Right lung (tissue), 10 donors: ENCODE results near the gene SOWAHC. TPM values are rescaled to one million over a fixed set of nuclear protein-coding genes. Genes with fewer than 3 reads are reported as not detected.
"Not testable (repeated sequence)": the region's sequence is repeated elsewhere in the genome, so short reads cannot be mapped to it uniquely, and the experiment has no call there.

Source experiments
- DNase-seq, 2 donors: peaks; one replicate each; pipeline ENCODE4 v3.0.0-alpha.2; 2013
- long read RNA-seq, 8 donors: transcript quantifications; one replicate each; lab custom pipeline, GENCODE V29; 2026
- polyA plus RNA-seq, 5 donors: library from polyadenylated mRNA; unstranded; fragments of 120-200 nt; gene quantifications; one replicate each; pipeline versions ENCODE4 v1.2.1 to v1.2.3, GENCODE V29; 2013; ENCODE audit warnings: inconsistent platforms in 1 of 5, low replicate concordance in 1 of 5; ENCODE audit not compliant: insufficient read length in 5 of 5, insufficient read depth in 1 of 5

SOWAHC gene, protein sequence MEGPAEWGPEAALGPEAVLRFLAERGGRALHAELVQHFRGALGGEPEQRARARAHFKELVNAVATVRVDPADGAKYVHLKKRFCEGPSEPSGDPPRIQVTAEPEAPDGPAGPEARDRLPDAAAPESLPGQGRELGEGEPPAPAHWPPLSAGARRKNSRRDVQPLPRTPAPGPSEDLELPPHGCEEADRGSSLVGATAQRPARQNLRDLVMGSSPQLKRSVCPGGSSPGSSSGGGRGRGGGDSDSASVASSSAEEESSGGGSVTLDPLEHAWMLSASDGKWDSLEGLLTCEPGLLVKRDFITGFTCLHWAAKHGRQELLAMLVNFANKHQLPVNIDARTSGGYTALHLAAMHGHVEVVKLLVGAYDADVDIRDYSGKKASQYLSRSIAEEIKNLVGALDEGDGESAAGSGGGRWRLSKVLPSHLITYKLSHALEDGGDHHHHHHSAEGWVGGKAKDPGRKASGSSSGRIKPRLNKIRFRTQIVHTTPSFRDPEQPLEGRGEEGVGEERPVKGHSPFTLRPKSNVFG
- 10 to 100 TPM; 10.2 to 13.5 (median 11.2) TPM for polyA plus RNA-seq
- long read RNA-seq, donor 1, full-length matches to known transcripts: 41 of 41 reads
- long read RNA-seq, donor 1, partial matches to known transcripts: 0 of 41 reads
- long read RNA-seq, donor 1, other reads (novel, unspliced or antisense): 0 of 41 reads
- long read RNA-seq, donor 2, full-length matches to known transcripts: 14 of 14 reads
- long read RNA-seq, donor 2, partial matches to known transcripts: 0 of 14 reads
- long read RNA-seq, donor 2, other reads (novel, unspliced or antisense): 0 of 14 reads
- long read RNA-seq, donor 3, full-length matches to known transcripts: 36 of 36 reads
- long read RNA-seq, donor 3, partial matches to known transcripts: 0 of 36 reads
- long read RNA-seq, donor 3, other reads (novel, unspliced or antisense): 0 of 36 reads
- long read RNA-seq, donor 4, full-length matches to known transcripts: 23 of 23 reads
- long read RNA-seq, donor 4, partial matches to known transcripts: 0 of 23 reads
- long read RNA-seq, donor 4, other reads (novel, unspliced or antisense): 0 of 23 reads
- long read RNA-seq, donor 5, full-length matches to known transcripts: 27 of 27 reads
- long read RNA-seq, donor 5, partial matches to known transcripts: 0 of 27 reads
- long read RNA-seq, donor 5, other reads (novel, unspliced or antisense): 0 of 27 reads
- long read RNA-seq, donor 6, full-length matches to known transcripts: 34 of 34 reads
- long read RNA-seq, donor 6, partial matches to known transcripts: 0 of 34 reads
- long read RNA-seq, donor 6, other reads (novel, unspliced or antisense): 0 of 34 reads
- long read RNA-seq, donor 7, full-length matches to known transcripts: 40 of 40 reads
- long read RNA-seq, donor 7, partial matches to known transcripts: 0 of 40 reads
- long read RNA-seq, donor 7, other reads (novel, unspliced or antisense): 0 of 40 reads
- long read RNA-seq, donor 8, full-length matches to known transcripts: 17 of 17 reads
- long read RNA-seq, donor 8, partial matches to known transcripts: 0 of 17 reads
- long read RNA-seq, donor 8, other reads (novel, unspliced or antisense): 0 of 17 reads

DNA sequence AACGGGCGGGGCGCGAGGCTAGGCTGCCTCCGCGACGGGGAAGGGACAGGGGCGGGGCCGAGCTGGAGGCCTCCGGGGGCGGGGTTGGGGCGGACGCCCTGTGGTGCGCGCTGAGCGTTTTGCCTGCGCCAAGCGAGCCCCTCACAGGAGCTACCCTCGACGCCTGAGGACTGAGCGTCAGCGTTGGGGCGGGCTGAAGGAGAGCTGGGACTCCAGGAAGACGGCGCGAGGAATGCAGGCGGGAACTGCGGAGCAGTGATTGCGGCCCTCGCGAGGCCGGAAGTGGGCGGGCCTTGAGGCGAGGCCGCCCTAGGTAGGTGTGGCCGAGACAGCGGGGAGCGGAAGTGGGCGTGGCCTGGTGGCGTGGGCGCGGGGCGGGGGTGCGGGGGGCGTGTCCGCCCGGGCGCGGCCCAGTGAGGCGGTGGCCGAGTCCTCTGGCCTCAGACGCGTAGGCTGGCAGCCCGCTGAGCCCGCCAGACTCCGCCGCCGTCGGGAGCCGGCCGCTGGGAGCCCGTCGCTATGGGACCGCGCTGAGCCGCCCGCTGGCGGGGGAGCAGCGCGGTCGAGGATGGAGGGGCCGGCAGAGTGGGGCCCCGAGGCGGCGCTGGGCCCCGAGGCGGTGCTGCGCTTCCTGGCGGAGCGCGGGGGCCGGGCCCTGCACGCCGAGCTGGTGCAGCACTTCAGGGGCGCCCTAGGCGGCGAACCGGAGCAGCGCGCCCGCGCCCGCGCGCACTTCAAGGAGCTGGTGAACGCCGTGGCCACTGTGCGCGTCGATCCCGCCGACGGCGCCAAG, at the start of gene SOWAHC, which contains the start of gene SEPTIN10:
Gene SOWAHC (plus strand): TSS at position 443 of the 793 bp plus-strand sequence. CDS start 126 bp downstream, at position 569.
Gene SEPTIN10 (minus strand): TSS at position 45 of the 793 bp plus-strand sequence. CDS start 139 bp downstream, outside the sequence.
- peak; percentile 98 to 99 for DNase-seq

DNA sequence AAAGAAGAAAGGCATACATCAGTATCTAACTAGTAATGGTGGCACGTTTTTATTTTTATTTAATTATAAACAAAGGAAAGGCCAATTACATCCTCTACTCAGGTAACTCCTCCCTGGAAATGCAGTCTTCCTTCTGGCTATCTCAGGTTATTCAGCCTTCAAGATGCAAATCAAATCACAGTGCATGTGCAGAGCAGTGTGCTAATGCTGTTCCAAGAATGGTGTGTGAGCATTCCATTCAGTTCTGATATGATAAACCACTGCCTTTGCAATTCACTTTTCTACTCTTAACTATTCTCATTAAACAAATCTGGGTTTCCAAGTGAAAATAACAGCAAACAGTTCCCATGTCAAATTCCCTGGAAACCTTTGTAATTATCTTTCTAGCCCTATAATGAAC, 38.8 kb upstream of the SOWAHC start:
- no peak for DNase-seq

DNA sequence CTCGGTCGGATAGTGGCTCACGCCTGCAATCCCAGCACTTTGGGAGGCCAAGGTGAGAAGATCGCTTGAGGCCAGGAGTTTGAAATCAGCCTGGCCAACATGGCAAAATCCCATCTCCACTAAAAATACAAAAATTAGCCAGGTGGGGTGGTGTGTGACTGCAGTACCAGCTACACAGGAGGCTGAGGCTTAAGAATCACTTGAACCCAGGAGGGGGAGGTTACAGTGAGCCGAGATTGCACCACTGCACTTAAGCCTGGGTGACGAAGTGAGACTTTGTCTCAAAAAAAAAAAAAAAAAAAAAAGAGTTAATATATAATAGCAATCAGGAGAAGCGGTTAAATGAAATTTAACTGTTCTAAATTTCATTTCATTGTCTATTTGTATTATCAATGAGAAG, 36.5 kb upstream of the SOWAHC start:
- not testable (repeated sequence) for DNase-seq

DNA sequence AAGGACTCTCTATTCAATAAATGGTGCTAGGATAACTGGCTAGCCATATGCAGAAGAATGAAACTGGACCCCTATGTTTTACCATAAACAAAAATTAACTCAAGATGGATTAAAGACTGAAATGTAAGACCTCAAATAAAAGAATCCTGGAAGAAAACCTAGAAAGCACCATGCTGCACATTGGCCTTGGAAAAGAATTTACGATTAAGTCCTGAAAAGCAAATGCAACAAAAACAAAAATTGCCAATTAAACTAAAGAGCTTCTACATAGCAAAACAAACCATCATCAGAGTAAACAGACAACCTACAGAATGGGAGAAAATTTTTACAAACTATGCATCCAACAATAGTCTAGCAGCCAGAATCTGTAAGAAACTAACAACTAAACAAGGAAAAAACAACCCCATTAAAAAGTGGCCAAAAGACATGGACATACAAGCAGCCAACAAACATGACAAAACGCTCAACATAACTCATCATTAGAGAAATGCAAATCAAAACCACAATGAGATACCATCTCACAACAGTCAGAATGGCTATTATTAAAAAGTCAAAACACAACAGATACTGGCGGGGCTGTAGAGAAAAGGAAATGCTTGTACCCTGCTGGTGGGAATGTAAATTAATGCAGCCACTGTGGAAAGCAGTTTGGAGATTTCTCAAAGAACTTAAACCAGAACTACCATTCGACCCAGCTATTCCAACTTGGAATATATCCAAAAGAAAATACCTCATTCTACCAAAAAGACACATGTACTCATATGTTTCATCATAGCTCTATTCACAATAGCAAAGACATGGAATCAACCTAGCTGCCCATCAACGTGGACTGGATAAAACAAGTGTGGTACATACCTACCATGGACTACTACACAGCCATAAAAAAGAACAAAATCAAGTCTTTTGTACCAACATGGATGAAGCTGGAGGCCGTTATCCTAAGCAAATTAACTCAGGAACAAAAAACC, 31.0 kb upstream of the SOWAHC start:
- no peak for DNase-seq

DNA sequence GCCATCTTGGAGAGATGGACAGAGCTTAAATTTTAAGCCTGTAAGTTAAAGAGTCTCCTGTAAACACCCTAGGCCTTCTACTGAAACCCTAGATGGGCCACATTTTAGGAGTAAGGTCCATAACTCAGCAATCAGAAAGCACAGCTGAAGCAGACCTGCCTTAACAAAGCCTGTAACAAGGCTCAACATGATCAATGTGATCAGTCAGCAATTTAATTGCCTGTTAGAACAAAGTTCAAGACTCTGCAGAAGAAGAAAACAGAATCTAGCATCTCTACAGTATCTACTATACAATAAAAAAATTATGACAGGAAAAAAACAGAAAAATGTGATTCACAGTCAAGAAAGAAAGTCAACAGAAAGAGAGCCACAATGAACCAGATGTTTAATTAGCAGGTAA, 27.5 kb upstream of the SOWAHC start:
- no peak for DNase-seq

DNA sequence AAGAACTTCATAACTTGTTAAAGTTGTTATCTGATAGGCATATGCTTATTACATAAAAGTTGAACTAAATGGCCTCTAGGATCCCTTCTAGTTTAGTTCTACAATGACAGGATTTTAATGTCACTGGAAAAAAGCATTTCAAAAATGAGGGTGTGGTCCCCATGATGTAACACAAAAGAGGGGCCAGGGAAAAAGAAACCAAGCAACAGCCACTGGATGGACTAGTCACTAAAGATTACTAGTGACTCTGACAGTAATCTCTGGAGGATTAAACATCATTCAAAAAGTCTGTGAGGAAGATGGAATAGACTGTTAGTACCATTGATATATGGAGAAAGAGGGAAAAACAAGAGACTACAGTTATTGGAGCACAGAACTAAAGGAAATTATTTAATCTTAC, 23.0 kb upstream of the SOWAHC start:
- no peak for DNase-seq

DNA sequence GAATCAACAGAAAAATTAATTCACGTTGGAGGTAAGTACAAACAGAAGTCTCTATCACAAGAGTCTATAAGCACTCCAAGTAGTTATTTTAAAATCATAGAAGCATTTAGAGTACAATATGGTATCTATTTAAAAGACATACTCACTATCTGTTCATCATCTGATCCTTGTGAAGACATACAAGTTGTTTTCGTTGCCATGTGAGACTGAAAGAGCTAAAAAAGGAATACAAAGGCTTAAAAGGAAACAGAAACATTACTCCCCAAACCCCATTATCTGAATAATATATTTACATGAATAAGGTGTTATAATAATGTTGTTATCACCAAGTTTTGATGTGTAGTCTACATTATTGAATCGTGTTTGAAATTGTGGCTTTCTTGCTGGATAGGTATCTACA, 21.3 kb upstream of the SOWAHC start:
- DNase-seq: no peak

DNA sequence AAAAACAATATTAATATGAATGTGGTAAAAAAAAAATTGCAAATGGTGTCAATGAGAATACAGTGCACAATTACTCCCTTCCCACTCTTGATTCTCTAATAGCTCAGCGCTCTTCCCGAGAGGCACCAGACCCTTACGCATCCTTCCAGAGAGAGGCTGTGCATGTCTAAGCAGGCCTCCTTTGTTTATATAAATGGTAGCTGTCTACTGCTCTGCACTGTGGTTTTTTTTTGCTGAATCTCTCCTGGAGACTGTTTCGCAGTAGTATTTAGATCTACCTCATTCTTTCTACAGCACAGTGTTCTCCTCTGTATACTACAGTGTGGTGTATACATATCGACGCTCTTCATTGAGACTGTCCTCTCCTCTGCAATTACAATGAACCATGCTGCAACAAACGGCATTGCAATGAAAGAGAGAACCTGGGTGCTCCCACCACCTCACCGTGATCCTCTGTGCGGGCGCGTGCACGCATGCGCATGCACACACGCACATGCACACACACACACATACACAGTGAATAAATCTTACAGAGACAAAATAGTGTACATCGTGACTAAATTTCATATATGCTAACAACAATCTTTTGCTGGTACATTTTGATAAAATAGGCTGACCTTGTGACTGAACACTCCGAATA, 19.8 kb upstream of the SOWAHC start:
- no peak for DNase-seq

DNA sequence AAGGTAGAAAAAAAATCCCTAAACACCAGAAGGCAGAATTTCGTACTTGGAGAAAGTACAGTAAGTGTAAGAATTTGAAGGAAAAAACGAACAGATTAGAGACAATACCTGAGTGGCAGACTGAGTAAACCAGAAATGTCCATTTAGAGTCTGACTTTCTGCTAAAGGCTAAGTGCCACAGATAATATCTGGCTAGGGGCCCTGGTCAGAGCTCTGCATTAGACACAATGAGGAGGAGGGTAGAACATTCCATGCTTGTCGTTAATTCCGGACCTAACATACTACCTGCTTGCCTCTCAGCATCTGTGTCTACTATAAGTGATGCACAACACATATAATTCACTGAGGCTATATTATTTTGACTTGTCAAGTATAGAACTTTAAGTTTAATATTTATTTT, 18.5 kb upstream of the SOWAHC start:
- no peak for DNase-seq

DNA sequence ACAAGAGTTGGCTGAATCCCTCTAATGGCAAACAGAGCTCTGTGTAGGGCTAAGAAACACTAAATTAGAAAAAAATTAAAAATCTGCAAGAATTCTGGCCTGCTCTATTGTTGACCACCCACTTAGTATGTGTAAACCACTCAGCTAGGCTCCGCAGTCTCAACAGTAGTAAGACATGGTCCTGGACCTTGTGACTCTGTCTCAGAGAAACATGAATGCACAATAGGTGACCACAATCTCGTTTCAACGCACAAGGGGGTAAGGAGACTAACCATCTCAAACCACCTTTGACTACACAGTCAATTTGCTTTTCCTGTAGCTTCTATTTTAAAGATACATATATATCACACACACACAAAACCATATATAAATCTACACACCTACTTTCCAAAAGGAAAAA, 16.9 kb upstream of the SOWAHC start:
- no peak for DNase-seq

DNA sequence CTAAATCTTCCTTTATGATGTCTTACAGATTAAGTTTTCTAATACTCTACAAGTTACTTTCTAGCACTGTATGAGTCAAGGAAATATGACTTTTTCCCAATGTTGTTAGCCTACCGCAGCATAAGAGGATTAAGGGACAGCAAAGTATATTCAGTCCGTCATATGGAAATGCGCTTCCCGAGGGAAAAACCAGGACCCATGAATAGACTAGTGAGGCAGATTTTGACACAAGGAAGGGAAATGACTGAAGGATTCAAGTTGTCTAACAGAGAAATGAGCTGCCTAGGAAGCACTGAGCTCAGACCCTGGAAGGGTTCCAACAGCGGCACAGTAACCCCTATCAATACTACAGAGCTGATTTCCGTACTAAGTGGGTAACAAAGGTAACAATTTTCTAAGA, 12.4 kb upstream of the SOWAHC start:
- no peak for DNase-seq

DNA sequence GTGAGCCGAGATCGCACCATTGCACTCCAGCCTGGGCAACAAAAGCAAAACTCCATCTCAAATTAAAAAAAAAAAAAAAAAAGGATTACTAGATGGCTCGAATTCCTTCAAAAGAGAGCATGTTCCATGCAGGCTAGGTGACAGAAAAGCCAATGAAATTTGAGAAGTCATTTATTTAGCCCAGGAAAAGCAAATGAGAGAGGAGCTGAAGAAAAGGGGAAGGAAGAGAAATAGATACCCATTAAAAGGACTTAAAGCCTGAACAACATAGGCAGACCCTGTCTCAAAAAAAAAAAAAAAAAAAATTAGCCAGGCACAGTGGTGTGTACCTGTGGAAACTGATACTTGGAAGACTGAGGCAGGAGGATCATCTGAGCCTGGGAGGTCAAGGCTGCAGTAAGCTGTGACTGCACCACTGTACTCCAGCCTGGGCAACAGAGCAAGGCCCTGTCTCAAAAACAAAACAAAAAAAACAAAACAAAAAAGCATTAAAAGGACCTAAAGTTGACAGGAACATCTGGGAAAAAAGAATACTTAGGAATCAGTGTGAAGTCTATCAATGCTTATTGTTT, 11.5 kb upstream of the SOWAHC start:
- no peak for DNase-seq

DNA sequence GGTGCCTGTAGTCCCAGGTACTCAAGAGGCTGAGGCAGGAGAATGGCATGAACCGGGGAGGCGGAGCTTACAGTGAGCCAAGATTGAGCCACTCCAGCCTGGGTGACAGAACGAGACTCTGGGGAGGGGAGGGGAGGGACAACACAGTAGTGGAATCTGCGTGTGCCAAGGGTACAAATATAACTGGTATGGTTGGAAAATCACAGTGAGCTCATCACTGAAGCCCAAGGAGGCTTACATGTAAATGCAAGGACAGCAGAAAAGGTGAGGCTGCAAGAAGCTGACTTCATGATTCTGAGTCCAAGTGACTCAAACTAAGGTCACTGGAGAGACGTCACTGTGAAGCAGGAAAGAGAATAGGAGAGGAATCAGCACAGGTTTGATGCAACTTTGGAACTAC, 9.6 kb upstream of the SOWAHC start:
- DNase-seq: no peak

DNA sequence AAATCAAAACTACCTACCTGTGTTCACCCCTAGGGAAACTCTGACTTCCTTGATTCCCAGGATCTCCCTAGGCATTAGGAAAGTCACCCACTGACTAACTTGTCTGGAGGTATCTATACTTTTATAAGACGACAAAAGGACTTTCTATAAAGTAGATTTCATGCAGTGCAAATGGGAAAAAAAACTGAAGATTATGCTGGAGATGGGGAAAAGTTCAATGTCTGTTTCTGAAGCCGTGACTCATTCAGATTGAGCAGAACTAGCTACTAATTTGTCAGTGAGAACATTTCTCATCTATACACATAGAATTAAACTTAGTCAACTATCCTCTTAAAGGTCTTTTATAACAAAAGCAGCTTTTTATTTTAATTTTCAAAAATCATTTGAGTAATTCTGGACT, 6.4 kb upstream of the SOWAHC start:
- no peak for DNase-seq

DNA sequence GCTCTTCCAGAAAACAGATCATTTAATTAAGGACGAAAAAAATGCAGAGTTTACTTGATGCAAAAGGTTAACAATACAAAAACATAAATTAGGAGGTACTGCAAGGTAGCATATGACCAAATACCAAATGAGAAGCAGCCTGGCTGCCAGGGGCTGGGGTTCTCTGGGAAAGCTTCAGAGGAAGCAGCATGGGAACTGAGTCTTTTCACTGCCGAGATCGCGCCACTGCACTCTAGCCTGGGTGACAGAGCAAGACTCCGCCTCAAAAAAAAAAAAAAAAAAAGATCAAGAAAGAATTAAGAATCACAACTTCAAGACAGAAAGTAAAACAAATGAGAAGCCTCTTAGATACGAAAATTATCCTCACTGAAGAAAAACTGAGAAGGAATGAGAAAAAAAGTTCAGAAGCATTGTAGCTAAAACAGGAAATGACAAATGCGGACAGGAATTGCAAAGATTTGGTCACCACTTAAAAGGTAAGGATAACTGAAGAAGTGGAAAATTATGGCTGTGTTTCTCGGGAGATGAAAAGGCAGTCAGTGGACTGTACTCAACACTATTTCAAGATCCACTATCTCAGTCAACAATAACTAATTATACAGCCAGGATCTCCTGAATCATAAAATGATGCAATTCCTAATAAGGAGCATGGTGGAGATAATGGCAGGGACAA, 4.7 kb upstream of the SOWAHC start:
- DNase-seq: no peak

DNA sequence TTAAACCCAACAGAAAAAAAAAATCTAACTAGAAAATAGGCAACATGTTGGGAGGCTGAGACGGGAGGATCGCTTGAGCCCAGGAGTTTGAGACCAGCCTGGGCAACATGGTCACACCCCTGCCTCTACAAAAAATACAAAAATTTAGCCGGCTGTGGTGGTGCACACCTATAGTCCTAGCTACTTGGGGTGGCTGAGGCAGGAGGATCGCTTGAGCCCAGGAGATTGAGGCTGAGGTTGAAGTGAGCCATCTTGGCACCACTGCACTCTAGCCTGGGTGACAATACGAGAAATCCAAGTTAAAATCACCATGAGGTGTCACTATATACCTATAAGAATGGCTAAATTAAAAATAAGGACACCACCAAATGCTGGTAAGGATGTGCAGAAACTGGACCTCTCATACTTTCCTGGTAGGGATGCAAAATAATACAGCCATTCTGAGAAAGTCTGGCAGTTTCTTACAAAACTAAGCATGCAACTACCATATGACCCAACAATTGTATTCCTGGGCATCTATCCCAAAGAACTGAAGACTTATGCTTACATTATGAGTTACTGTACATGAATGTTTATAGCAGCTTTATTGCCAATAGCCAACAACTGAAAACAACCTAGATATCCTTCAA, 2.6 kb upstream of the SOWAHC start:
- peak in 1 of 2 donors; percentile 51 for DNase-seq
